HG02763 (cell line): ENCODE results near the gene POF1B.
"Not testable (repeated sequence)": the region's sequence is repeated elsewhere in the genome, so short reads cannot be mapped to it uniquely, and the experiment has no call there.

Experiments
- ATAC-seq: cut with Tn5 transposase; IDR thresholded peaks from one replicate; pipeline ENCODE4 v1.9.1; 2021; ENCODE audit warnings: mild to moderate bottlenecking, moderate library complexity; ENCODE audit not compliant: unreplicated experiment

POF1B gene

DNA sequence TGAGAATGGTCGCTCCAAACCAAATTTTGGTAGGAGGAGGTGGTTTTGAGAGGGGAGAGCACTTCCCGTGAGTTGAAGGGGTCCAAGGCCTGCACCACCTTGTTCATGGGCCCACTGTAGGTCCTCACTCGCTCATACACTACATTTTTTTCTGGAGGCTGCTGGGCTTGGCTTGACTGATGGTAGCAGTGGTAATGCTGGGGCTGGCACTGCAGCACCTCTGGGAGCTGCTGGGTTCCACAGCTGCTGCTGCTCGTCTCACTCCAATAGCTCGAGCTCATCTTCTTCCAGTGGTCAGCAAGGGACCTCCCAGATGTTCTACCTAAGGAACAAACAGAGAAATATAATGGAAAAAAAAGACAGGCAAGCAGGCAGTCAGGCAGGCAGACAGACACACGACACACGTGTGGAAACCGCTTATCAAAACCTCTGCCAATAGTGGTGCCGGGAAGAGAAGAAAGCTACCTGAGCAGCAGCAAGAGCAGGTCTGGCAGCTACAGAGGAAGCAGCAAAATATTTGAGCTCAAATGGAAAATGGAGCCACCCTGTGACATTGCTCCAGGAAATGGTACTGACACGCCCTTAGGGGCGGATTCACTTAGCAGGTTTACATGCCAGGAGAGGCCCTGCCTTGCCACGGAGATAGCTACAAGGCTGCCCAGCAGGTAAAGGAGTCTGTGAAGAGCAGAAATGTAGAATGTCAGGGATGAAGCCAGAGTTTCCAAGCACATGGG, at the start of gene POF1B:
Gene POF1B, minus strand, starts transcription at position 492 of the 734 bp plus-strand sequence. Its CDS starts 211 bp downstream, at position 281.
- ATAC-seq = no peak

GRCh38 chrX:85429066-85429465, 49.6 kb upstream of the POF1B start:
- no peak for ATAC-seq

DNA sequence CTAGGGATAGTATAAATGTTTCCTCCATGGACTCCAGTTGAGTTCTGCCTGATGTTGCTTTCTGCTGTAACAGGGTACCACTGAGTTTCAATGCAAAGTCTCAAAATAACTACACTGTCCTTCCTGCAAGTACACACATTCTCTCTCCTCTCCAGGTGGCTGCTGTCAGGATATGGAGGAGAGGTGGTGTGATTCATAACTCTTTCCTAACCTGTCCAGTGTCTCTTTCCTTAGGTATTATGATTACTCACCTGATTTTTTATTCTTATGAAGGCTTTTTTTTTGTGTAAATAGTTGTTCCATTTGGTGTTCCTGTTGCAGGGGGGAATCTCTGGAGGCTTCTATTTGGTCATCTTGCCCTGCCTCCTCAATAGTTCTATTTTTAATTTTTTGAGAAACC, 39.8 kb upstream of the POF1B start:
- ATAC-seq = no peak

- ATAC-seq = no peak
These were observed 12.4 kb upstream of the POF1B start for GRCh38 chrX:85391878-85392238.

- no peak for ATAC-seq
These were observed 11.9 kb upstream of the POF1B start for GRCh38 chrX:85391185-85391877.

- no peak for ATAC-seq
These were observed 2.1 kb upstream of the POF1B start for GRCh38 chrX:85381602-85382001.

GRCh38 chrX:85378461-85378860, 1.0 kb downstream of the POF1B start:
- no peak for ATAC-seq

GRCh38 chrX:85375333-85375738, 4.1 kb downstream of the POF1B start:
- no peak for ATAC-seq

DNA sequence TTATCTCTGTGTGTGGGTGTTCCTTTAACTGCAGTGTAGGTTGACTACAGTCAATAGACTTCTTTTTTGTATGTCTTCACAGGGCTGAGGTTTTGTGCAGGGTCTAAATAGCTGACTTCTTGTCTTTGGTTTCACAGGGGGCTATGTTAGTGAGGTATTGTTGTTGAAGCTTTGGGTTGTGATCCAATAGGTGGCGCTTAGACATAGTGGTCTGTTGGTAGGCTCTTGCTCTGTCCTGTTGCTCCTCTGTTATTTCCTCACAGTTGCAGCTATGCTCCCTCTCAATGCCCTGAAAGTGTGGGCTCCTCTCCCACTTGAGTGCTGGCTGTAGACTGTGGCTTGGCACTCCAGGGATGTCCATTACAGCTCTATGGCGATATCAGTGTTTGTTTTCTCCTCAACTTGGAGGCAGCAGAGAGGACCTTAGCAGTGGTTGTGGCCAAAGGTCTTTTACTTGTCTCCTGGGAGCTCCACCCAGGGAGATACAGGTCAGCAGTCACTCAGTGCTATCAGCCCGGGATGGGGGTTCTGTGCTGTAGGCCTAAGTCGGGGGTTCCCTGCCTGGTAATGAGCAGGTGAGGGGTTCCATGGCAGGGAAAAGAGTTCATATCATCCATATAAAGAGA, 14.0 kb downstream of the POF1B start:
- ATAC-seq = no peak

DNA sequence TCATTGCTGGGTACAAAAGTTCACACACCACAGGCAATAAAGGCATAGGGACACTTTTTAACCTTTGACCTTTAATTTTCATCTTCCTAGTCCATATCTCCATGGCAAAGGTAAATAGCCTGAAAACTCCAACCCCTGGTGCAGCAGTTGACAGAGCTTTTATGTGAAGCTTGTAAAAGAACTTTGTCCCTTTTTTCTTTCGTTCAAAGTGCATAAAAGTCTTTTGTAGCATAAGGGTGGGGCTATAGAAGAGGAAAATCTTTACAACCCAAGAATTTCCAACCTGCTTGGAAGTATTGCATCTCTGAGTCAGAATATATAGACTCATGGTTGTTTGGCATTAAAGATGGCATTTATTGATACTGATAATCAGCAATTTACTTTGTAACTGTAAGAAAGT, 20.4 kb downstream of the POF1B start:
- no peak for ATAC-seq

- ATAC-seq = no peak
These were observed 33.9 kb downstream of the POF1B start for GRCh38 chrX:85345523-85345922.

DNA sequence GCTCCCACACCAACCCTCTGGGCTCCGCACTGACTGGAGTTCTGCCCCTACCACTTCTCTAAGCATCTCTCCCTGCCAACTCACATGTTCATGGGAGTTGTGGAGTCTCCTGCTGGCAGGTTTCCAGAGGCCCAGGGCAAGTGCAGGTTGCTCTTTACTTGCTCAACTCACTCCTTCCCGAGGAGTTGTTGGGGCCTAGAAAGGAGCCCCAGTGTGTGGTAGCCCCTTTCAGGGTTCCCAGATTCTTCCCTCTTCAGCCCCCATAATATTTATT, 52.5 kb downstream of the POF1B start:
- no peak for ATAC-seq

- no peak for ATAC-seq
These were observed 53.0 kb downstream of the POF1B start for GRCh38 chrX:85326234-85327059.

DNA sequence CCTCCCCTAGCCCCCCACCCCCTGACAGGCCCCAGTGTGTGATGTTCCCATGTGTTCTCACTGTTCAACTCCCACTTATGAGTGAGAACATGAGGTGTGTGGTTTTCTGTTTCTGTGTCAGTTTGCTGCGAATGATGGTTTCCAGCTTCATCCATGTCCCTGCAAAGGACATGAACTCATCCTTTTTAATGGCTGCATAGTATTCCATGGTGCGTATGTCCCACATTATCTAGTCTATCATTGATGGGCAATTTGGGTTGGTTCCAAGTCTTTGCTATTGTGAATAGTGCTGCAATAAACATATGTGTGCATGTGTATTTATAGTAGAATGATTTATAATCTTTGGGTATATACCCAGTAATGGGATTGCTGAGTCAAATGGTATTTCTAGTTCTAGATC, 68.1 kb downstream of the POF1B start:
- ATAC-seq = not testable (repeated sequence)

GRCh38 chrX:85309717-85310116, 69.7 kb downstream of the POF1B start:
- ATAC-seq = no peak

DNA sequence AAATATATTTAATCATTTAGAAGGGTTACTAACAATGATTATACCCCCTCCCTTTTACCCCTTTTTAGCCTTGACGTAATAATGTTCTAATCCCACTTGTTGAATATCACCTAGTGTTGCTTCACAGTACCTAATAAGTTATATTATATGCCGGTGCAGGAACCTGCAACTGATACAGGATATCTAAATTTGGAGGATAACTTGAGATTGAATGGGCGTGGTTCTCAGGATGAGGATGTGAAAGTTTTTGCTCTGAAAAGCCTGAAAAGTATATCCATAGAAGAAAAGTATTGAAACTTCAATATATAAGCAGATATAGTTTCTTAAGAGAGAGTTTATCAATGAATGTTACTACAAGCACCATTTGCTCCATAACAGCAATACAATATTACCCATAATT, 75.9 kb downstream of the POF1B start:
- no peak for ATAC-seq

DNA sequence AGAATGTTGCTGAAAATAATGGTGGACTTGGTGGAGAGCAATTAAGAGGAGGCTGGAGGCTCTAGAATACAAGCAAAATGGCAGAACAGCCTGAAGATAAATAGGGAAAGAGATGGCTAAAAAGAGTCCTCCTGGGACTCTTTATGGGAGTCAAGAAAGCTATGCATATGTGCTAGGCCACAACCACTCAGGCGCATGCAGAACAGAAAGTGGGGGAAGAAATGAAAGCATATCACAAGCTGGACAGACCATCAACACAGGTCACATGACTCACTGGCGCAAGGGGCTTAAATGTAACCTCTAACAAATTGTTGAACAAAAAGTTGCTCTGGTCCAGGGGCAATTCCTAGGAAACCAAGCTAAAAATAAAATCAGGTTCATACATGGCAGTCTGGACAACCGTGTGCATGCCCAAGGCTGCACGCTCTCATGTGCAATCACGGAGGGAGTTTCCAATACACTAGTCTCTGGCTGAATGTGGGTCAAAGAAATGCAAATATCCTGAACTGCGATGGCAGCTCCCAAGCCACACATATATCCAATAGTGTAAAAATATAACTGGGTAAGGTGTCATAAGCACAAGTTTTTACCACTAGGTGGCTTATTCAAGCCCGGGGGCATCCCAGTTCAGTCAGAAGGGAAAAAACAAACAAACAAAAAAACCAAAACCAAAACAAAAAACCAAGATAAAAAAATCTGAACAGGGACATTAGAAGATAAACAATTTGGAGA, 90.3 kb downstream of the POF1B start:
- no peak for ATAC-seq

DNA sequence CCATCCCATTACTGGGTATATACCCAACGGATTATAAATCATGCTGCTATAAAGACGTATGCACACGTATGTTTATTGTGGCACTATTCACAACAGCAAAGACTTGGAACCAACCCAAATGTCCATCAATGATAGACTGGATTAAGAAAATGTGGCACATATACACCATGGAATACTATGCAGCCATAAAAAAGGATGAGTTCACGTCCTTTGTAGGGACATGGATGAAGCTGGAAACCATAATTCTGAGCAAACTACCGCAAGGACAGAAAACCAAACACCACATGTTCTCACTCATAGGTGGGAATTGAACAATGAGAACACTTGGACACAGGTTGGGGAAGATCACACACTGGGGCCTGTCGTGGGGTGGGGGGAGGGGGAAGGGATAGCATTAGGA, 94.2 kb downstream of the POF1B start:
- ATAC-seq = not testable (repeated sequence)

DNA sequence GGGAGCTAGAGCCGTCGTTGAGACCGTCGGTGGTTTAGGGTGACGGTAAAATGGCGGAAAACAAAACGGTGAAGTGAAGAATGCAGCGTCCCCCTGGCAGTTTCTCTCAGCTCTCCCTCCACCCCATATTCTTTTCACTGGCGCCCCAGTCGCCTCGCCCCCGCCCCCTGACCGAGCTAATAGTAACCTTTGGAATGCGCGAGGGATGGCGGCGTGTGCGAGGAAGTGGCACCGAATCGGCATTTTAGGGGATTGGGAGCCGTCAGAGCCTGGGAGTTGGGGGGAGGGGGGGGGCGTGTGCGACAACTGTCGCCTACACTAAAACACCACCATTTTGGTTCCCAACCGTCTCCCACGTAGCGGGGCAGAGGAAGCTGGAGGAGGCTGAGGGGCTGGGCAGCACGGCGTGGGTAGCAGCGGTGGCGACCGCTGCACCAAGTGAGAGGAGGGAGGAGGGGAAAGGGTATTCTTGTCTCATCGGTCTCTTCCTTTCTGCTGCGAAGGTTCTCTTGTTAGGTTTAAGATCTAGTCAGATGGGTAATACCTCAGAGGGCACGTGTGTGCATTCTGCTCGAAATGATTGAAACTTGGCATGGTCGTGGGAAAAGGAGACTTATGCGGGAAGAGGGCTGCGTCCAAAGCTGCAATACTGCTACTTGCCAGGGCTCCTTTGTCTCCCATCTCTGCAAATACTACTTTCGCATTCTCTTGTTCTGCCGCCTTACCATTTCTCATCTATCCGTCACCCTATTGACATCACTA, 134.8 kb downstream of the POF1B start:
- ATAC-seq = peak; percentile 29
